GM18505 (cell line): ENCODE data around the gene ATP5MK.
"Not testable (repeated sequence)": the region's sequence is repeated elsewhere in the genome, so short reads cannot be mapped to it uniquely, and the experiment has no call there.

Experiments
- ATAC-seq: cut with Tn5 transposase; IDR thresholded peaks from one replicate; pipeline ENCODE4 v1.9.1; 2021; ENCODE audit not compliant: unreplicated experiment
- POLR2A ChIP-seq: IDR thresholded peaks from 4 replicates; pipeline ENCODE4 v1.6.1; 2011; ENCODE audit warnings: borderline replicate concordance; ENCODE audit not compliant: insufficient read depth, insufficient read length; ENCODE audit errors: extremely low read depth

ATP5MK gene

GRCh38 chr10:103367379-103367781 is 28.9 kb downstream of the ATP5MK start:
- no peak for TF ChIP-seq POLR2A
- no peak for ATAC-seq

DNA sequence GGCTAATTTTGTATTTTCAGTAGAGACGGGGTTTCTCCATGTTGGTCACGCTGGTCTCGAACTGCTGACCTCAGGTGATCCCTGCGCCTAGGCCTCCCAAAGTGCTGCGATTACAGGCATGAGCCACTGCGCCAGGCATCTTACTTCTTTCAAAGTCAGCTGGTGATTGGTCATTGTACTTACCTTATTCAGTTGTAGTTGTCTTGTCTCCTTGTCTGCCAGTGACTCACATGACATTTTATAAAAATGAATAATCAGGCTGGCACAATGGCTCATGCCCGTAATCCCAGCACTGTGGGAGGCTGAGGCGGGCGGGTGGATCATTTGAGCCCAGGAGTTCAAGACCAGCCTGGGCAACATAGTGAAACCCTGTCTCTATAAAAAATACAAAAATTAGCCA is 35.5 kb downstream of the ATP5MK start:
- ATAC-seq: not testable (repeated sequence)

GRCh38 chr10:103359493-103359892 is 36.8 kb downstream of the ATP5MK start:
- ATAC-seq: not testable (repeated sequence)

- ATAC-seq: no peak
- no peak for TF ChIP-seq POLR2A
Measured at GRCh38 chr10:103355906-103356599, 40.2 kb downstream of the ATP5MK start.

DNA sequence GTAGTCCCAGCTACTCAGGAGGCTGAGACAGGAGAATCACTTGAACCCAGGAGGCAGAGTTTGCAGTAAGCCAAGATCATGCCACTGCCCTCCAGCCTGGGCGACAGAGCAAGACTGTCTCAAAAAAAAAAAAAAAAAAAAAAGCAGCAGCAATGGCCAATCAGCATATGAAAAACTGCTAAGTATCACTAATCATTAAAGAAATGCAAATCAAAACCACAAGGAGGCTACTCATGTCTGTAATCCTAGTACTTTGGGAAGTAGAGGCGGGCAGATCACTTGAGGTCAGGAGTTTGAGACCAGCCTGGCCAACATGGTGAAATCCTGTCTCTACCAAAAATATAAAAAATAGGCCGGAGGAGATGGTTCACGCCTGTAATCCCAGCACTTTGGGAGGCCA is 41.7 kb downstream of the ATP5MK start:
- ATAC-seq: not testable (repeated sequence)

DNA sequence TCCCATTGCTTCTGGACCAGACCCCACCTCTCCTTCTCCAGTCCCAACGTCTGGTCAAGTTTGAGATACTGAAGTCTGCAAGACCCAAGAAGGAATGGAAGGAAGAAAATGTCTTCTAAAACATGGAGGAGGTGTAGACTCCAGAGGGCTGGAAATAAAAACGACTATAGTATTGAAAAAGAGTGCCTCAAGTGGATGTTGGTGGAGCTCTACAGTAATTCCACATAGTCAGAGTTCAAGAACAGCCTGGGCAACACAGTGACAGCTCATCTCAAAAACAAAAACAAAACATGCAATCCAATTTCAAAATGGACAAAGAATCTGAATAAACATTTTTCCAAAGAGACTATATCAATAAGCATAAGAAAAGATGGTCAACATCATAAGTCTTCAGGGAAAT is 43.0 kb downstream of the ATP5MK start:
- no peak for TF ChIP-seq POLR2A
- no peak for ATAC-seq

GRCh38 chr10:103350517-103351260 is 45.6 kb downstream of the ATP5MK start, which contains the start of gene PCGF6:
Gene PCGF6, minus strand, starts transcription at chr10:103351140. Its CDS starts 74 bp downstream, at chr10:103351066.
- peak; percentile 80 for ATAC-seq
- peak; percentile 55 for TF ChIP-seq POLR2A

DNA sequence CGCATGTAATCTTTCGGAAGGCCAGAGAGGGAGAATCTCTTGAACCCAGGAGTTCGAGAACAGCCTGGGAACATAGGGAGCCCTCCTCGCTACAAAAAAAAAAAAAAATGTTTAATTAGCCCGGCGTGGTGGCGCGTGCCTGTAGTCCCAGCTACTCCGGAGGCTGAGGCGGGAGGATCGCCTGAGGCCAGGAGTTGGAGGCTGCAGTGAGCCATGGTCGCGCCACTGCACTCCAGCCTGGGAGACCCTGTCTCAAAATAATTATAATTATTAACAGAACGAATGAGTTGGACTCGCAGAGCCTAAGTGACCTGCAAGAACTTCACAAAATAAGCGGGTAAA is 46.1 kb downstream of the ATP5MK start:
- no peak for ATAC-seq
- TF ChIP-seq POLR2A: no peak
